GM12878 (cell line): ENCODE measurements around the gene RHNO1. TPM values are rescaled to one million over a fixed set of nuclear protein-coding genes. Genes with fewer than 3 reads are reported as not detected.

ENCODE experiments used
- CBX3 ChIP-seq: fragments of 200-600 bp; sonication (generic); IDR thresholded peaks from 2 replicates; pipeline ENCODE4 v1.6.1; 2016; ENCODE audit warnings: low read depth, borderline replicate concordance
- CTCF ChIP-seq, 3 experiments: IDR thresholded peaks in 2 of 3; conservative IDR thresholded peaks in 1 of 3; 2 replicates each; pipeline ENCODE4 v1.5.1; 2011; ENCODE audit warnings: low read depth in 3 of 3, low read length in 3 of 3, mild to moderate bottlenecking in 3 of 3, control low read depth in 2 of 3, moderate library complexity in 2 of 3, inconsistent platforms in 1 of 3, mixed read lengths in 1 of 3; ENCODE audit not compliant: control insufficient read depth in 2 of 3, insufficient read depth in 1 of 3; ENCODE audit errors: extremely low read depth in 1 of 3
- GABPA ChIP-seq: IDR thresholded peaks from 2 replicates; pipeline ENCODE4 v1.6.1; 2014; ENCODE audit warnings: antibody characterized with exemption, low read depth, mild to moderate bottlenecking, inconsistent platforms
- IKZF2 ChIP-seq, 2 experiments: fragments of 450-650 bp; IDR thresholded peaks; 2 replicates each; pipeline ENCODE4 v1.6.1; 2017; ENCODE audit warnings: mild to moderate bottlenecking in 2 of 2, moderate library complexity in 2 of 2
- IRF4 ChIP-seq: IDR thresholded peaks from 2 replicates; pipeline ENCODE4 v1.6.1; 2011; ENCODE audit warnings: low read depth, low read length
- MXI1 ChIP-seq: fragments of 150-350 bp; IDR thresholded peaks from 2 replicates; pipeline ENCODE4 v1.6.1; 2011; ENCODE audit warnings: low read depth, mild to moderate bottlenecking, inconsistent platforms, low read length, improper control_type of control experiment
- RAD21 ChIP-seq: IDR thresholded peaks from 2 replicates; pipeline ENCODE4 v1.6.1; 2011; ENCODE audit warnings: mild to moderate bottlenecking, low read depth, low read length, moderate library complexity; ENCODE audit not compliant: insufficient read depth
- SMAD1 ChIP-seq: fragments of 450-650 bp; IDR thresholded peaks from 2 replicates; pipeline ENCODE4 v1.6.1; 2018; ENCODE audit warnings: mild to moderate bottlenecking, low read depth; ENCODE audit not compliant: partially characterized antibody
- TCF7 ChIP-seq: IDR thresholded peaks from 2 replicates; pipeline ENCODE4 v1.6.1; 2014; ENCODE audit warnings: antibody characterized with exemption, borderline replicate concordance
- ZSCAN29 ChIP-seq: fragments of 450-650 bp; IDR thresholded peaks from 2 replicates; pipeline ENCODE4 v1.6.1; 2017; ENCODE audit warnings: mild to moderate bottlenecking, moderate library complexity
- polyA plus RNA-seq, 11 experiments: library from polyadenylated mRNA; depleted of rRNA in 4 of 11; unstranded in 6 of 11; stranded (reverse) in 5 of 11; fragments of >200 nt; fragmentation: Nextera tagmentation in 4 of 11; fragmentation: Illumina TruSeq in 1 of 11; extraction: Ambion mirVana in 4 of 11; extraction: Trizol in 1 of 11; gene quantifications; 1 replicate in 1 of 11; 2 replicates in 10 of 11; pipeline versions ENCODE4 v1.2.1 to v1.2.3, GENCODE V29; 2011 to 2016; ENCODE audit warnings: inconsistent platforms in 2 of 11, missing spikeins in 2 of 11, low read depth in 1 of 11
- total RNA-seq, 4 experiments: library from RNA; depleted of rRNA in 3 of 4; stranded (reverse); fragments of >200 nt in 3 of 4; fragmentation: Illumina TruSeq in 1 of 4; extraction: Trizol in 1 of 4; gene quantifications; 2 replicates each; pipeline versions ENCODE4 v1.2.1 to v1.2.3, GENCODE V29; 2013 to 2021
- TF ChIP-seq, protein P1 (sequence below): fragments of 450-650 bp; IDR thresholded peaks from 2 replicates; pipeline ENCODE4 v1.6.1; 2014; ENCODE audit warnings: mild to moderate bottlenecking
- TF ChIP-seq, protein P2 (sequence below): fragments of 450-650 bp; IDR thresholded peaks from 2 replicates; pipeline ENCODE4 v1.6.1; 2017; ENCODE audit warnings: mild to moderate bottlenecking

Gene RHNO1
- total and polyA plus RNA-seq, 10 of the 15 experiments (the other 5 are each of a cell fraction or from before 2014, with no cell fraction given): 27.9 to 91.6 (median 49.3) TPM

GRCh38 chr12:2890388-2891239, 13.6 kb downstream of the RHNO1 start, which contains the start of gene TULP3 (continued):
- TF ChIP-seq, protein P1, sequence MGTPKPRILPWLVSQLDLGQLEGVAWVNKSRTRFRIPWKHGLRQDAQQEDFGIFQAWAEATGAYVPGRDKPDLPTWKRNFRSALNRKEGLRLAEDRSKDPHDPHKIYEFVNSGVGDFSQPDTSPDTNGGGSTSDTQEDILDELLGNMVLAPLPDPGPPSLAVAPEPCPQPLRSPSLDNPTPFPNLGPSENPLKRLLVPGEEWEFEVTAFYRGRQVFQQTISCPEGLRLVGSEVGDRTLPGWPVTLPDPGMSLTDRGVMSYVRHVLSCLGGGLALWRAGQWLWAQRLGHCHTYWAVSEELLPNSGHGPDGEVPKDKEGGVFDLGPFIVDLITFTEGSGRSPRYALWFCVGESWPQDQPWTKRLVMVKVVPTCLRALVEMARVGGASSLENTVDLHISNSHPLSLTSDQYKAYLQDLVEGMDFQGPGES: peak; percentile 89
- TF ChIP-seq RAD21 (no peak), TCF7 (no peak), MXI1 (peak; percentile 97), IKZF2 (IDR thresholded peaks at IDR 0.05) (no peak), IRF4 (peak; percentile 74), GABPA (no peak), SMAD1 (no peak), CBX3 (no peak), CTCF (IDR thresholded peaks at IDR 0.05 in 2 of 3, conservative IDR thresholded peaks at IDR 0.05 in 1 of 3; ENCODE audit: control insufficient read depth in 2 of 3, extremely low read depth in 1 of 3, insufficient read depth in 1 of 3, low read depth in 3 of 3, low read length in 3 of 3) (0 out of 6 replicates have a peak, but pooled peaks of 1 of the 3 experiments have one; percentile 3), ZSCAN29 (no peak)
- TF ChIP-seq, protein P2, sequence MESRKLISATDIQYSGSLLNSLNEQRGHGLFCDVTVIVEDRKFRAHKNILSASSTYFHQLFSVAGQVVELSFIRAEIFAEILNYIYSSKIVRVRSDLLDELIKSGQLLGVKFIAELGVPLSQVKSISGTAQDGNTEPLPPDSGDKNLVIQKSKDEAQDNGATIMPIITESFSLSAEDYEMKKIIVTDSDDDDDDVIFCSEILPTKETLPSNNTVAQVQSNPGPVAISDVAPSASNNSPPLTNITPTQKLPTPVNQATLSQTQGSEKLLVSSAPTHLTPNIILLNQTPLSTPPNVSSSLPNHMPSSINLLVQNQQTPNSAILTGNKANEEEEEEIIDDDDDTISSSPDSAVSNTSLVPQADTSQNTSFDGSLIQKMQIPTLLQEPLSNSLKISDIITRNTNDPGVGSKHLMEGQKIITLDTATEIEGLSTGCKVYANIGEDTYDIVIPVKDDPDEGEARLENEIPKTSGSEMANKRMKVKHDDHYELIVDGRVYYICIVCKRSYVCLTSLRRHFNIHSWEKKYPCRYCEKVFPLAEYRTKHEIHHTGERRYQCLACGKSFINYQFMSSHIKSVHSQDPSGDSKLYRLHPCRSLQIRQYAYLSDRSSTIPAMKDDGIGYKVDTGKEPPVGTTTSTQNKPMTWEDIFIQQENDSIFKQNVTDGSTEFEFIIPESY: no peak
